RWPE2 (cell line): Measurements from ENCODE around the gene SLC9B2.

Source experiments
- ATAC-seq: fragments of 200-7000 bp; cut with Tn5 transposase; 3 replicates; pipeline ENCODE4 v1.9.1; 2021; ENCODE audit warnings: low read depth
- DNase-seq: peaks from one replicate; pipeline ENCODE4 v3.0.0-alpha.2; 2020; ENCODE audit warnings: low spot score
- H3K27ac ChIP-seq: fragments of 450-650 bp; 2 replicates; pipeline ENCODE4 v1.5.1; 2017; ENCODE audit warnings: mild to moderate bottlenecking; ENCODE audit not compliant: poor library complexity, severe bottlenecking
- H3K27me3 ChIP-seq: fragments of 250-450 bp; sonication (Bioruptor Pico); 2 replicates; pipeline ENCODE4 v1.5.1; 2021; ENCODE audit warnings: mild to moderate bottlenecking, moderate library complexity; ENCODE audit not compliant: insufficient read depth, poor library complexity, severe bottlenecking
- H3K36me3 ChIP-seq: fragments of 250-450 bp; sonication (Bioruptor Pico); 2 replicates; pipeline ENCODE4 v1.5.1; 2020; ENCODE audit warnings: low read depth, mild to moderate bottlenecking, moderate library complexity
- H3K4me1 ChIP-seq: fragments of 250-450 bp; sonication (Bioruptor Pico); 2 replicates; pipeline ENCODE4 v1.5.1; 2021; ENCODE audit warnings: mild to moderate bottlenecking, moderate library complexity; ENCODE audit not compliant: insufficient read depth, poor library complexity, severe bottlenecking
- H3K4me3 ChIP-seq: fragments of 250-450 bp; sonication (Bioruptor Pico); 2 replicates; pipeline ENCODE4 v1.5.1; 2021; ENCODE audit warnings: mild to moderate bottlenecking, moderate library complexity; ENCODE audit not compliant: severe bottlenecking
- H3K9me3 ChIP-seq: fragments of 250-450 bp; sonication (Bioruptor Pico); 2 replicates; pipeline ENCODE4 v1.5.1; 2021; ENCODE audit warnings: mild to moderate bottlenecking, moderate library complexity; ENCODE audit not compliant: severe bottlenecking
- TF ChIP-seq, protein P1 (sequence below): fragments of 450-650 bp; IDR thresholded peaks from one replicate; pipeline ENCODE4 v1.5.1; 2017; ENCODE audit warnings: mild to moderate bottlenecking, moderate library complexity; ENCODE audit not compliant: poor library complexity, severe bottlenecking

The SLC9B2 gene

GRCh38 chr4:103085555-103086196 lies 9.1 kb upstream of the SLC9B2 start:
- no peaks in the 10 kb centered on the region for H3K27me3 ChIP-seq
- no peak overlapping the region for H3K4me3 ChIP-seq
- no peaks in the 10 kb centered on the region for H3K9me3 ChIP-seq
- TF ChIP-seq, protein P1, sequence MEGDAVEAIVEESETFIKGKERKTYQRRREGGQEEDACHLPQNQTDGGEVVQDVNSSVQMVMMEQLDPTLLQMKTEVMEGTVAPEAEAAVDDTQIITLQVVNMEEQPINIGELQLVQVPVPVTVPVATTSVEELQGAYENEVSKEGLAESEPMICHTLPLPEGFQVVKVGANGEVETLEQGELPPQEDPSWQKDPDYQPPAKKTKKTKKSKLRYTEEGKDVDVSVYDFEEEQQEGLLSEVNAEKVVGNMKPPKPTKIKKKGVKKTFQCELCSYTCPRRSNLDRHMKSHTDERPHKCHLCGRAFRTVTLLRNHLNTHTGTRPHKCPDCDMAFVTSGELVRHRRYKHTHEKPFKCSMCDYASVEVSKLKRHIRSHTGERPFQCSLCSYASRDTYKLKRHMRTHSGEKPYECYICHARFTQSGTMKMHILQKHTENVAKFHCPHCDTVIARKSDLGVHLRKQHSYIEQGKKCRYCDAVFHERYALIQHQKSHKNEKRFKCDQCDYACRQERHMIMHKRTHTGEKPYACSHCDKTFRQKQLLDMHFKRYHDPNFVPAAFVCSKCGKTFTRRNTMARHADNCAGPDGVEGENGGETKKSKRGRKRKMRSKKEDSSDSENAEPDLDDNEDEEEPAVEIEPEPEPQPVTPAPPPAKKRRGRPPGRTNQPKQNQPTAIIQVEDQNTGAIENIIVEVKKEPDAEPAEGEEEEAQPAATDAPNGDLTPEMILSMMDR = no peak
- no peaks in the 10 kb centered on the region for H3K4me1 ChIP-seq
- no peak for ATAC-seq
- peaks cover 16% of the 10 kb centered on the region for H3K36me3 ChIP-seq
- DNase-seq = no peak
- H3K27ac ChIP-seq = no peak overlapping the region

DNA sequence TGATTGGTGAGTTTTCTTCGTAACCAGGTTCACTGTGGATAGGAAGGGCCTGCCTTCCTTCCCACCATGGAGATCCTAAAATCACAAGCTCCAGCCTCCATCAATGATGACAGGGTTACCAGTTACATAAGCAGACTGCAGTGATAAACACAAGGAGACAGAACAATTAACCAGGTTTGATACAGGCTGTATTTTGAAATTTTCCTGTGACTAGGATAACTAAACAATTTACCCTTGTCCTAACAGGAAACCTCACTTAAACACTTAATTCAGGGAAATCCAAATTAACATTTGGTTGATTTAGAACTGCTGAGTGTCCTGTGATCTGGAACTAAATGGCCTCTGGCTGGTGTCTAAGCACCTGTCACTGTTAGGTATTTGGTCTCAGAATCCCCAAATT lies 3.1 kb upstream of the SLC9B2 start:
- Histone ChIP-seq H3K9me3 (no peaks in the 10 kb centered on the region), H3K27ac (no peak overlapping the region), H3K27me3 (no peaks in the 10 kb centered on the region), H3K4me3 (no peak overlapping the region), H3K4me1 (peaks cover 13% of the 10 kb centered on the region), H3K36me3 (no peaks in the 10 kb centered on the region)
- TF ChIP-seq, protein P1 = no peak
- ATAC-seq (no peak), DNase-seq (no peak)

- peak overlapping the region; percentile 53 for H3K4me3 ChIP-seq
- no peaks in the 10 kb centered on the region for H3K27me3 ChIP-seq
- no peaks in the 10 kb centered on the region for H3K9me3 ChIP-seq
- peak overlapping the region; percentile 38 for H3K27ac ChIP-seq
- H3K4me1 ChIP-seq = peaks cover 21% of the 10 kb centered on the region
- DNase-seq (peak; percentile 62), ATAC-seq (peak; percentile 76)
- 0 out of 2 replicates have a peak, but pooled peaks cover 7% of the 10 kb centered on the region for H3K36me3 ChIP-seq
- TF ChIP-seq, protein P1 = no peak
Measured at GRCh38 chr4:103075894-103076746, 441 bp downstream of the SLC9B2 start.

DNA sequence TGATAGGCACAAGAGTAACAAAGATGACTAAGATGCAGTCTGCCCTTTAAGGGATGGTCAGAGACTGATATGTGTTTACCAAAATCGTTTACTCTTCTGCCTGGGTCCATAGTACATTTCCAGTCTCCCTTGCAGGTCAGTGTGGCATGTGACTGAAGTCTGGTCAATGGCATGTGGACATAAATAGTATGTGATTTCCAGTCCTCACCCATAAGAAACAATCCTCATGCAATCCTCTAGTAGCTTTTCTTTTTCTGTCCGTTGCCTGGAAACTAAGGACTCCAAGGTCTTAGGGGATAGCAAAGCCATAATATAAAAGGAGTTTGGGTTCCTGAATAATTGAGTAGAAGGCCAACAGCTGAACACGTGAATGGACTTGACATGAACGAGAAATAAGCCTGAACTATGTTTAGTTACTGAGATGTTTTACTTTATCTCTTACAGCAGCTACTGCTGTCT lies 1.1 kb downstream of the SLC9B2 start:
- DNase-seq = no peak
- ATAC-seq = peak; percentile 2; the same call in 2 of the 3 replicates
- H3K36me3 ChIP-seq = 0 out of 2 replicates have a peak, but pooled peaks cover 7% of the 10 kb centered on the region
- peak overlapping the region; percentile 53 for H3K4me3 ChIP-seq
- no peaks in the 10 kb centered on the region for H3K27me3 ChIP-seq
- H3K9me3 ChIP-seq = no peaks in the 10 kb centered on the region
- peak overlapping the region; percentile 38 for H3K27ac ChIP-seq
- H3K4me1 ChIP-seq = peaks cover 21% of the 10 kb centered on the region
- TF ChIP-seq, protein P1 = no peak
